ENCODE results near the gene SOD3. TPM values are rescaled to one million over a fixed set of nuclear protein-coding genes. Genes with fewer than 3 reads are reported as not detected.

Gene SOD3
- total and polyA plus RNA-seq, 2 donors (not counting 1 experiment from before 2014, with no cell fraction given), result 19.6 to 34.8 TPM

- Histone ChIP-seq H3K4me2 (ENCODE audit: extremely low read depth, insufficient read depth, low read length) (no peak overlapping the region), H3K9me3 (ENCODE audit: control insufficient read depth, insufficient read depth, low read depth, low read length) (no peaks in the 10 kb centered on the region), H3K9ac (ENCODE audit: insufficient read depth, low read length) (no peak overlapping the region), H3K27ac (ENCODE audit: insufficient read depth, low read length) (no peak overlapping the region), H3K4me3 (replicated peaks in 1 of 4; ENCODE audit: control extremely low read depth in 1 of 4, insufficient read depth in 1 of 4, low read depth in 3 of 4, low read length in 4 of 4) (no peak overlapping the region), H3K27me3 (ENCODE audit: control insufficient read depth, insufficient read depth, low read length) (no peaks in the 10 kb centered on the region), H4K20me1 (ENCODE audit: control insufficient read depth, extremely low read depth, insufficient read depth, low read length) (no peaks in the 10 kb centered on the region), H3K79me2 (ENCODE audit: control insufficient read depth, insufficient read depth, low read length) (no peaks in the 10 kb centered on the region), H3K36me3 (ENCODE audit: control insufficient read depth, insufficient read depth, low read length) (no peaks in the 10 kb centered on the region), H2AFZ (ENCODE audit: low read length) (no peak overlapping the region), H3K4me1 (ENCODE audit: control insufficient read depth, extremely low read depth, insufficient read depth, low read length) (peaks cover 7% of the 10 kb centered on the region)
- no peak for DNase-seq (ENCODE audit: low read depth in 2 of 2)
- TF ChIP-seq CTCF (conservative IDR thresholded peaks at IDR 0.05 in 1 of 2, IDR thresholded peaks at IDR 0.05 in 1 of 2; ENCODE audit: low read depth in 1 of 2, low read length in 2 of 2) (no peak), EZH2 (IDR thresholded peaks at IDR 0.05; ENCODE audit: low read length, missing control alignments) (no peak)
Measured at GRCh38 chr4:24806206-24806990, 11.0 kb downstream of the SOD3 start.

DNA sequence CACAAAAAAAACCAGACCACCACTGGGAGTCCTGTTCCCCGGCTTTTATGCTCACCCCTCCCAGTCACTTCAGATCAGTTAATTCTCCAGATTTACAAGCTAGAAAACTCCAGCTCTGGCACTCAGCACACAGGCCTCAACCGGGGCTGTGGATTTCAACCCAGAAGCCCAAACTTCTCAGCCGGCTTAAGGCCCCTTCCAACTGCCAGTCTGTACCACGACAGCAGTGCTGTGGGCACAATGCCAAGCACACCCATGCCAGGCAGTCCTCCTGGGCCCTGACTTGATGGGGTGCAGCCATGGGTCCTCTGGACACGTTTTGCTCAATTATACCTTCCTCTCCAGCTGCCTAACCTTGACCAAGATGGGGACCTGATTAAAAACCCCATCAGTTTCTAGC, 12.2 kb downstream of the SOD3 start:
- Histone ChIP-seq H3K27me3 (ENCODE audit: control insufficient read depth, insufficient read depth, low read length) (no peaks in the 10 kb centered on the region), H3K4me2 (ENCODE audit: extremely low read depth, insufficient read depth, low read length) (no peak overlapping the region), H3K4me1 (ENCODE audit: control insufficient read depth, extremely low read depth, insufficient read depth, low read length) (peaks cover 7% of the 10 kb centered on the region), H2AFZ (ENCODE audit: low read length) (no peak overlapping the region), H3K9me3 (ENCODE audit: control insufficient read depth, insufficient read depth, low read depth, low read length) (no peaks in the 10 kb centered on the region), H3K27ac (ENCODE audit: insufficient read depth, low read length) (no peak overlapping the region), H3K4me3 (replicated peaks in 1 of 4; ENCODE audit: control extremely low read depth in 1 of 4, insufficient read depth in 1 of 4, low read depth in 3 of 4, low read length in 4 of 4) (no peak overlapping the region), H3K79me2 (ENCODE audit: control insufficient read depth, insufficient read depth, low read length) (no peaks in the 10 kb centered on the region), H4K20me1 (ENCODE audit: control insufficient read depth, extremely low read depth, insufficient read depth, low read length) (no peaks in the 10 kb centered on the region), H3K9ac (ENCODE audit: insufficient read depth, low read length) (no peak overlapping the region), H3K36me3 (ENCODE audit: control insufficient read depth, insufficient read depth, low read length) (no peaks in the 10 kb centered on the region)
- TF ChIP-seq CTCF (conservative IDR thresholded peaks at IDR 0.05 in 1 of 2, IDR thresholded peaks at IDR 0.05 in 1 of 2; ENCODE audit: low read depth in 1 of 2, low read length in 2 of 2) (no peak), EZH2 (IDR thresholded peaks at IDR 0.05; ENCODE audit: low read length, missing control alignments) (no peak)
- no peak for DNase-seq (ENCODE audit: low read depth in 2 of 2)

DNA sequence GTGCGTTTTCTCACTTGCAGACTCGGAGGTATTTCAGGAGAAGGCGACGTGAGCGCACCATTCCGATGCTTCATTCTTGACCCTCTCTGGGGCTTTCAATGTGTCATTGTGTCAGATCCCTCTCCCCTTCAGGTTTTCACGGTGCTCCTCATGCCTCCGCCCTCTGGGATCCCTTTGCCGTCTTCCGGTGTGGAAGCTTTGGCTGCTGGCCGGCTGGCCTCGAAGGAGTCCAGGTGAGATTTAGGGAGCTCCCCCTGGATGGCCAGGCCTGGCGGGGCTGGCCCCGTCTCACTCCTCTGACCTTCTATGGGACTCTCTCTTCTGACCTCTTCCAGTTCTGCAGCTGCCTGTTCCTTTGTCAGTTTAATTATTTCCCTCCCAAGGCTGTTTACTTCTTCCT, 12.9 kb downstream of the SOD3 start:
- H3K36me3 ChIP-seq (ENCODE audit: control insufficient read depth, insufficient read depth, low read length), result no peaks in the 10 kb centered on the region
- no peak overlapping the region for H2AFZ ChIP-seq (ENCODE audit: low read length)
- DNase-seq (ENCODE audit: low read depth in 2 of 2), result no peak
- TF ChIP-seq CTCF (conservative IDR thresholded peaks at IDR 0.05 in 1 of 2, IDR thresholded peaks at IDR 0.05 in 1 of 2; ENCODE audit: low read depth in 1 of 2, low read length in 2 of 2), result no peak
- no peak for TF ChIP-seq EZH2 (IDR thresholded peaks at IDR 0.05; ENCODE audit: low read length, missing control alignments)
- no peaks in the 10 kb centered on the region for H3K27me3 ChIP-seq (ENCODE audit: control insufficient read depth, insufficient read depth, low read length)
- H3K4me2 ChIP-seq (ENCODE audit: extremely low read depth, insufficient read depth, low read length), result no peak overlapping the region
- H3K9me3 ChIP-seq (ENCODE audit: control insufficient read depth, insufficient read depth, low read depth, low read length), result no peaks in the 10 kb centered on the region
- H3K27ac ChIP-seq (ENCODE audit: insufficient read depth, low read length), result no peak overlapping the region
- no peak overlapping the region for H3K4me3 ChIP-seq (replicated peaks in 1 of 4; ENCODE audit: control extremely low read depth in 1 of 4, insufficient read depth in 1 of 4, low read depth in 3 of 4, low read length in 4 of 4)
- no peaks in the 10 kb centered on the region for H3K79me2 ChIP-seq (ENCODE audit: control insufficient read depth, insufficient read depth, low read length)
- H3K9ac ChIP-seq (ENCODE audit: insufficient read depth, low read length), result no peak overlapping the region
- H3K4me1 ChIP-seq (ENCODE audit: control insufficient read depth, extremely low read depth, insufficient read depth, low read length), result peaks cover 7% of the 10 kb centered on the region
- no peaks in the 10 kb centered on the region for H4K20me1 ChIP-seq (ENCODE audit: control insufficient read depth, extremely low read depth, insufficient read depth, low read length)
